Measurements from ENCODE around the gene B3GNT2. TPM values are rescaled to one million over a fixed set of nuclear protein-coding genes. Genes with fewer than 3 reads are reported as not detected.
"Not testable (repeated sequence)": the region's sequence is repeated elsewhere in the genome, so short reads cannot be mapped to it uniquely, and the experiment has no call there.

Gene B3GNT2
- total RNA-seq, 4 donors from 2014 or later: 28.1 to 41.6 (median 38.4) TPM

- H3K9me3 ChIP-seq: no peaks in the 10 kb centered on the region
- intact Hi-C loops (cut with DNase I; ENCODE audit: low total_unique reads) (loop anchor here (5.0 to 10.0 kb wide), 2 partner anchors 95 to 218 kb away; no protein-coding TSS in a partner anchor), in situ Hi-C loops (cut with MboI; ENCODE audit: low pct_ligation_motif_present in 1 of 4, low pct_unique_long_range_greater_than_20kb in 1 of 4, low sequenced_read_pairs in 3 of 4) (no loop called here)
- H3K27ac ChIP-seq: peak overlapping the region; percentile 91 to 98 (median 96)
- H3K36me3 ChIP-seq: no peaks in the 10 kb centered on the region
- 1% methylated on average over 48 of the region's 48 CpGs; no CpG with 5 or more reads in 1 of the 2 donors for WGBS, 2 donors (ENCODE audit: low coverage in 1 of 2)
- H3K4me1 ChIP-seq: peaks cover 6 to 55% (median 22%) of the 10 kb centered on the region in 4 donors
- peak overlapping the region; percentile 62 to 94 (median 78) for H3K4me3 ChIP-seq
- DNase-seq: peak; percentile 62
- H3K27me3 ChIP-seq: no peaks in the 10 kb centered on the region
- no peak for TF ChIP-seq POLR2A (IDR thresholded peaks at IDR 0.05)
- TF ChIP-seq EP300 (IDR thresholded peaks at IDR 0.05; ENCODE audit: low read depth): no peak
- TF ChIP-seq, protein P1, sequence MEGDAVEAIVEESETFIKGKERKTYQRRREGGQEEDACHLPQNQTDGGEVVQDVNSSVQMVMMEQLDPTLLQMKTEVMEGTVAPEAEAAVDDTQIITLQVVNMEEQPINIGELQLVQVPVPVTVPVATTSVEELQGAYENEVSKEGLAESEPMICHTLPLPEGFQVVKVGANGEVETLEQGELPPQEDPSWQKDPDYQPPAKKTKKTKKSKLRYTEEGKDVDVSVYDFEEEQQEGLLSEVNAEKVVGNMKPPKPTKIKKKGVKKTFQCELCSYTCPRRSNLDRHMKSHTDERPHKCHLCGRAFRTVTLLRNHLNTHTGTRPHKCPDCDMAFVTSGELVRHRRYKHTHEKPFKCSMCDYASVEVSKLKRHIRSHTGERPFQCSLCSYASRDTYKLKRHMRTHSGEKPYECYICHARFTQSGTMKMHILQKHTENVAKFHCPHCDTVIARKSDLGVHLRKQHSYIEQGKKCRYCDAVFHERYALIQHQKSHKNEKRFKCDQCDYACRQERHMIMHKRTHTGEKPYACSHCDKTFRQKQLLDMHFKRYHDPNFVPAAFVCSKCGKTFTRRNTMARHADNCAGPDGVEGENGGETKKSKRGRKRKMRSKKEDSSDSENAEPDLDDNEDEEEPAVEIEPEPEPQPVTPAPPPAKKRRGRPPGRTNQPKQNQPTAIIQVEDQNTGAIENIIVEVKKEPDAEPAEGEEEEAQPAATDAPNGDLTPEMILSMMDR (IDR thresholded peaks at IDR 0.05): no peak
These were observed 1.4 kb downstream of the B3GNT2 start for GRCh38 chr2:62197011-62197924.

DNA sequence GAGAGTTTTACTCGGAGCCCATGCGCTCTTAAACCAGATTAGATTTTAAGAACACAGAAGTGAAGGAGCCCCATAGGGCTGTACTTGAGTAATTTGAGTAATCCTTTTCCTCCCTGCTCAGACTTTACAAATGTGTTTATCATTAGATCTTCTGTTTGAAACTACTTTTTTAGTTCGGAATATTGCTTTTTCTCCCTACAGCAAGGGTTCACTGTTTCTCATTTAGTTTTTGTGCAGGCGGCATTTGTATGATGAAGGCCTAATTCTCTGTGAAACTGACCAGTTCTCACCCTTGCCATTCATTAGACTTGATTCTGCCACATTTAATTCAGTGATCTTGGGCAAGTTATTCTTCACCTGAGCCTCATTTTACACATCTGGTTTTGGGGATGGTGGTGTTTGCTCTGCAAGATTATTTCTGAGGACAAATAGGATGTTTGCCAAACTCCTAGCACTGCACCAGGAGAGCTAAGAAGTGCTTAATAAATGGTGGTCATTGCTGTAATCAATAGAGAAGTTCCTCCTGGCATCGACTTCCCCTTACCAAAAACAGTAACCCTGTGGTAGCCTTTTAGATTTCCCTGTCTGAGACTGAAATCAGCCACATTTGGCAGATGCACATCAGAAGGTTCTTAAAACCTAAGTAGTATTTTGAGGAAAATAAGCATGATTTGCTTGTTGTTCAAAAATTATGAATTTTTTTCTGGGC lies 2.2 kb downstream of the B3GNT2 start:
- peak overlapping the region; percentile 91 to 98 (median 96) for H3K27ac ChIP-seq
- 26 to 36% methylated on average over 3 to 5 of the region's 5 CpGs for WGBS, 2 donors (ENCODE audit: low coverage in 1 of 2)
- intact Hi-C loops (cut with DNase I; ENCODE audit: low total_unique reads): loop anchor here (5.0 to 10.0 kb wide), 2 partner anchors 94 to 217 kb away; no protein-coding TSS in a partner anchor
- peaks cover 6 to 62% (median 24%) of the 10 kb centered on the region in 4 donors for H3K4me1 ChIP-seq
- in situ Hi-C loops (cut with MboI; ENCODE audit: low pct_ligation_motif_present in 1 of 4, low pct_unique_long_range_greater_than_20kb in 1 of 4, low sequenced_read_pairs in 3 of 4): no loop called here
- H3K9me3 ChIP-seq: no peaks in the 10 kb centered on the region
- peak overlapping the region; percentile 62 to 94 (median 78) for H3K4me3 ChIP-seq
- no peaks in the 10 kb centered on the region for H3K27me3 ChIP-seq
- TF ChIP-seq, protein P1 (IDR thresholded peaks at IDR 0.05): no peak
- TF ChIP-seq POLR2A (IDR thresholded peaks at IDR 0.05) (no peak), EP300 (IDR thresholded peaks at IDR 0.05; ENCODE audit: low read depth) (no peak), POLR2AphosphoS5 (IDR thresholded peaks at IDR 0.05) (no peak)
- H3K36me3 ChIP-seq: no peaks in the 10 kb centered on the region
- DNase-seq: no peak

DNA sequence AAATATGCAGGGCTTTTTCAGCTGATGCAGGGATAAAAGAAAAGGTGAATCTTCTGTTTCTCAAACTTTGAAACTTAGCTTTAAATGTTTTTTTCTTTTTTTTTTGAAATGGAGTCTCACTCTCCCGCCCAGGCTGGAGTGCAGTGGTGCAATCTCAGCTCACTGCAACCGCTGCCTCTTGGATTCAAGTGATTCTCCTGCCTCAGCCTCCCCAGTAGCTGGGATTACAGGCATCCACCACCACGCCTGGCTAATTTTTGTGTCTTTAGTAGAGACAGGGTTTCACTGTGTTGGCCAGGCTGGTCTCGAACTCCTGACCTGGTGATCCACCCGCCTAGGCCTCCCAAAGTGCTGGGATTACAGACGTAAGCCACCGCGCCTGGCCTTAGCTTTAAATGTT lies 2.9 kb downstream of the B3GNT2 start:
- intact Hi-C loops (cut with DNase I; ENCODE audit: low total_unique reads): loop anchor here (5.0 to 10.0 kb wide), 2 partner anchors 93 to 216 kb away; no protein-coding TSS in a partner anchor
- H3K36me3 ChIP-seq; H3K27ac ChIP-seq; in situ Hi-C loops (cut with MboI; ENCODE audit: low pct_ligation_motif_present in 1 of 4, low pct_unique_long_range_greater_than_20kb in 1 of 4, low sequenced_read_pairs in 3 of 4); H3K9me3 ChIP-seq; DNase-seq; H3K4me3 ChIP-seq; H3K27me3 ChIP-seq: not testable (repeated sequence)
- H3K4me1 ChIP-seq: peaks cover 6 to 62% (median 24%) of the 10 kb centered on the region in 4 donors
- WGBS, 2 donors (ENCODE audit: low coverage in 1 of 2): 92 to 100% methylated on average over 1 to 8 of the region's 8 CpGs

- WGBS, 2 donors (ENCODE audit: low coverage in 1 of 2): 29 to 77% methylated on average over 1 of the region's 1 CpG
- H3K4me3 ChIP-seq: no peak overlapping the region
- H3K27me3 ChIP-seq: no peaks in the 10 kb centered on the region
- DNase-seq: no peak
- H3K36me3 ChIP-seq: no peaks in the 10 kb centered on the region
- H3K9me3 ChIP-seq: no peaks in the 10 kb centered on the region
- in situ Hi-C loops (cut with MboI; ENCODE audit: low pct_ligation_motif_present in 1 of 4, low pct_unique_long_range_greater_than_20kb in 1 of 4, low sequenced_read_pairs in 3 of 4) (loop anchor here in 1 of 4 donors (10.0 kb wide), 1 partner anchor 215 kb away; no protein-coding TSS in a partner anchor), intact Hi-C loops (cut with DNase I; ENCODE audit: low total_unique reads) (loop anchor here (5.0 to 10.0 kb wide), 2 partner anchors 93 to 215 kb away; no protein-coding TSS in a partner anchor)
- H3K27ac ChIP-seq: no peak overlapping the region
- H3K4me1 ChIP-seq: peaks cover 6 to 62% (median 24%) of the 10 kb centered on the region in 4 donors
- TF ChIP-seq, protein P1 (IDR thresholded peaks at IDR 0.05): no peak
- TF ChIP-seq POLR2A (IDR thresholded peaks at IDR 0.05): no peak
- no peak for TF ChIP-seq POLR2AphosphoS5 (IDR thresholded peaks at IDR 0.05)
- no peak for TF ChIP-seq EP300 (IDR thresholded peaks at IDR 0.05; ENCODE audit: low read depth)
These were observed 3.6 kb downstream of the B3GNT2 start for GRCh38 chr2:62199392-62200125.
